ENCODE data around the gene PIGBOS1.

PIGBOS1 gene

GRCh38 chr15:55267401-55268175 is 51.3 kb downstream of the PIGBOS1 start:
- DNase-seq (ENCODE audit: low read depth in 2 of 2), result peak; percentile 49 to 58
